IMR-90 (cell line): ENCODE data around the gene PLP1. TPM values are rescaled to one million over a fixed set of nuclear protein-coding genes. Genes with fewer than 3 reads are reported as not detected.

Source experiments
- ATAC-seq: fragments of 200-7000 bp; cut with Tn5 transposase; 2 replicates; pipeline ENCODE4 v1.9.1; 2020; ENCODE audit warnings: low read depth, mild to moderate bottlenecking, moderate library complexity
- BruUV-seq: library from RNA; stranded (reverse); fragments of 400-500 nt; replicated peaks from 2 replicates; lab custom pipeline; 2021; lab: Mats Ljungman, UMichigan
- CTCF ChIA-PET: fragments of 300-600 bp; formaldehyde crosslinking; extraction: SDS; loops from one replicate; lab custom pipeline; 2021; ENCODE audit warnings: antibody characterized with exemption; lab: Yijun Ruan, JAX
- POLR2A ChIA-PET: fragments of 300-600 bp; sonication (Branson Sonifier 250); formaldehyde crosslinking; loops from one replicate; lab custom pipeline; 2022; ENCODE audit warnings: antibody characterized with exemption; ENCODE audit not compliant: unreplicated experiment; lab: Charles Lee
- DNase-seq: peaks from one replicate; pipeline ENCODE4 v3.0.0; 2013
- H2AFZ ChIP-seq: replicated peaks from 2 replicates; pipeline ENCODE3; 2013; ENCODE audit warnings: low read length, mild to moderate bottlenecking; ENCODE audit not compliant: poor library complexity
- H2AK5ac ChIP-seq: 2 replicates; pipeline ENCODE4 v1.6.1; 2013; ENCODE audit warnings: low read depth, low read length, inconsistent platforms
- H2AK9ac ChIP-seq: replicated peaks from 2 replicates; pipeline ENCODE3; 2013; ENCODE audit warnings: mild to moderate bottlenecking, low read depth, low read length, moderate library complexity; ENCODE audit not compliant: poor library complexity
- H2BK120ac ChIP-seq: 2 replicates; pipeline ENCODE4 v1.6.1; 2013; ENCODE audit warnings: low read depth, low read length, inconsistent platforms
- H2BK15ac ChIP-seq: 3 replicates; pipeline ENCODE4 v1.6.1; 2013; ENCODE audit warnings: low read depth, low read length, inconsistent platforms
- H2BK20ac ChIP-seq: 2 replicates; pipeline ENCODE4 v1.6.1; 2013; ENCODE audit warnings: low read depth, mild to moderate bottlenecking, inconsistent platforms, low read length, moderate library complexity
- H2BK5ac ChIP-seq: 2 replicates; pipeline ENCODE4 v1.6.1; 2013; ENCODE audit warnings: mild to moderate bottlenecking, low read depth, low read length, inconsistent platforms; ENCODE audit not compliant: poor library complexity, severe bottlenecking
- H3K14ac ChIP-seq: replicated peaks from 2 replicates; pipeline ENCODE4 v1.6.1; 2013; ENCODE audit warnings: low read depth, low read length, inconsistent platforms
- H3K18ac ChIP-seq: 2 replicates; pipeline ENCODE4 v1.6.1; 2013; ENCODE audit warnings: low read depth, low read length, control low read depth
- H3K23ac ChIP-seq: 2 replicates; pipeline ENCODE4 v1.6.1; 2013; ENCODE audit warnings: low read depth, low read length, inconsistent platforms
- H3K27ac ChIP-seq: 2 replicates; pipeline ENCODE4 v1.5.1; 2013; ENCODE audit warnings: mild to moderate bottlenecking, control low read depth, low read length; ENCODE audit not compliant: insufficient read depth
- H3K27me3 ChIP-seq: 2 replicates; pipeline ENCODE4 v1.6.1; 2013; ENCODE audit warnings: low read length; ENCODE audit not compliant: control insufficient read depth, insufficient read depth
- H3K36me3 ChIP-seq: 2 replicates; pipeline ENCODE4 v1.6.1; 2013; ENCODE audit warnings: low read length, mixed read lengths; ENCODE audit not compliant: control insufficient read depth, insufficient read depth
- H3K4ac ChIP-seq: 2 replicates; pipeline ENCODE4 v1.6.1; 2013; ENCODE audit warnings: low read depth, low read length, inconsistent platforms
- H3K4me1 ChIP-seq: 2 replicates; pipeline ENCODE4 v1.6.1; 2013; ENCODE audit warnings: low read length, mixed read lengths; ENCODE audit not compliant: control insufficient read depth, insufficient read depth
- H3K4me2 ChIP-seq: 2 replicates; pipeline ENCODE4 v1.6.1; 2013; ENCODE audit warnings: low read depth, mild to moderate bottlenecking, control low read depth, low read length, moderate library complexity
- H3K4me3 ChIP-seq: 2 replicates; pipeline ENCODE4 v1.5.1; 2013; ENCODE audit warnings: low read depth, mild to moderate bottlenecking, control low read depth, low read length, moderate library complexity; ENCODE audit not compliant: insufficient read depth
- H3K56ac ChIP-seq: 2 replicates; pipeline ENCODE4 v1.6.1; 2013; ENCODE audit warnings: low read length, inconsistent platforms; ENCODE audit not compliant: insufficient read depth; ENCODE audit errors: extremely low read depth
- H3K79me1 ChIP-seq, 2 experiments: 2 replicates each; pipeline ENCODE4 v1.6.1; 2013; ENCODE audit warnings: low read length in 2 of 2, inconsistent platforms in 1 of 2, low read depth in 1 of 2
- H3K9ac ChIP-seq: 2 replicates; pipeline ENCODE4 v1.6.1; 2013; ENCODE audit warnings: low read depth, low read length, control low read depth
- H3K9me1 ChIP-seq: 2 replicates; pipeline ENCODE4 v1.6.1; 2013; ENCODE audit warnings: low read length, inconsistent platforms; ENCODE audit not compliant: insufficient read depth
- H3K9me3 ChIP-seq: 2 replicates; pipeline ENCODE4 v1.6.1; 2013; ENCODE audit warnings: low read length; ENCODE audit not compliant: control insufficient read depth, insufficient read depth
- H4K20me1 ChIP-seq: 2 replicates; pipeline ENCODE4 v1.6.1; 2013; ENCODE audit warnings: low read length, inconsistent platforms; ENCODE audit not compliant: insufficient read depth
- H4K5ac ChIP-seq: 2 replicates; pipeline ENCODE4 v1.6.1; 2013; ENCODE audit warnings: mild to moderate bottlenecking, low read depth, low read length, control low read depth
- H4K8ac ChIP-seq, 2 experiments: 2 replicates each; pipeline ENCODE4 v1.6.1; 2013; ENCODE audit warnings: low read depth in 2 of 2, low read length in 2 of 2, control low read depth in 1 of 2, inconsistent platforms in 1 of 2
- H4K91ac ChIP-seq: 2 replicates; pipeline ENCODE4 v1.6.1; 2013; ENCODE audit warnings: low read depth, low read length, inconsistent platforms; ENCODE audit not compliant: insufficient read depth
- NFE2L2 ChIP-seq: fragments of 150-350 bp; IDR thresholded peaks from 2 replicates; pipeline ENCODE4 v1.6.1; 2016; ENCODE audit warnings: low read depth, mild to moderate bottlenecking, low read length
- POLR2A ChIP-seq: IDR thresholded peaks from 2 replicates; pipeline ENCODE4 v1.6.1; 2012; ENCODE audit warnings: mild to moderate bottlenecking, low read depth, low read length
- WGBS, 2 experiments: methylation state at CpG; one replicate each; pipeline versions ENCODE4 v1.1.5 to v1.1.7; 2013; ENCODE audit warnings: missing lambda C conversion rate in 2 of 2; ENCODE audit not compliant: insufficient read length in 1 of 2; ENCODE audit errors: extremely low coverage in 2 of 2; 5-methylcytosine and 5-hydroxymethylcytosine counted together
- dilution Hi-C: fragments of 300-500 bp; cut with HindIII; formaldehyde crosslinking; loops from one replicate; pipeline ENCODE4 v1.14.3; 2018; ENCODE audit warnings: low sequenced_read_pairs; ENCODE audit not compliant: unreplicated experiment
- in situ Hi-C: fragments of 300-500 bp; cut with MboI; formaldehyde crosslinking; loops from 3 replicates; pipeline ENCODE4 v1.14.3; 2019; ENCODE audit warnings: low sequenced_read_pairs, inconsistent platforms, mixed read lengths
- intact Hi-C: fragments of 100-400 bp; cut with micrococcal nuclease; formaldehyde crosslinking; loops from 2 replicates; pipeline ENCODE4 v1.10.0; 2022
- polyA plus RNA-seq, 3 experiments: library from polyadenylated mRNA; depleted of rRNA; stranded (reverse); fragments of >200 nt; gene quantifications; 2 replicates each; pipeline ENCODE4 v1.2.3, GENCODE V29; 2012; ENCODE audit warnings: low replicate concordance in 1 of 3
- total RNA-seq: library from RNA; depleted of rRNA; stranded (reverse); fragments of >200 nt; gene quantifications from 2 replicates; pipeline ENCODE4 v1.2.3, GENCODE V29; 2012

The PLP1 gene
- total and polyA plus RNA-seq, 2 of the 4 experiments (the other 2 are of a cell fraction): 0.18 to 0.62 TPM

DNA sequence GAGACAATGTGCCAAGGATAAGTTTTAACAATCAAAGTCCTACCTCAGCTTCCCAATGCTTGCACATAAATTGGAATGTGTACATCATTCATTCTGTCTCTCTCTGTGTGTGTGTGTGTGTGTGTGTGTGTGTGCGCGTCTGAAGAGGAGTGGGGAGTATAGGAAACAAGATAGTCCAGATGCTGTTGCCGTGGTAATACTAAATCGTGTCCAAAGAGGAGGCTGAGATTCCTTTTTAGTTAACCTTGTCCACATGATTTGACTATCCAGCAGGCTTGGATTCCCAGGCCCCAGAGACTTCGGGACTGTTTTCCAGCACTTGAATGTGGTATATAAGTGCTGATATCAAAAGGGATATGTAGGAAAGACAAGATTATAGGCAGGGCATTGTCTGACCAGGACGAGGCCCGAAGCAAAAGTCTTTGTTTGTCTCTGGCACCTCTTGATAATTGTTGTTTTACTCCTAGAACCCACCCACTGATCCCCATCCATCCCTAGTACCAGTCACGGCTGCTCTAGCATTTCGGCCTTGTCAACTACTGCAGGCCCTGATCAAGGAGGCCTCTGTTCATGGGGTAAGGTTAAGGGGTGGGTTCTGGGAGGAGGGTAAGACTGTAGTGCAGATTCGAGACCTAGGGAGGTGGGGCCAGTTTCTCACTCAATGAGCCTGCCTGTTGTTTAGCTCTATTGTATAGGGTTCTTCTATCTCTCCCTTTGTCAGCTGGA lies 3.9 kb downstream of the PLP1 start:
- TF ChIP-seq POLR2A (no peak), NFE2L2 (no peak)
- Histone ChIP-seq H4K91ac (no peak overlapping the region), H3K56ac (no peak overlapping the region), H3K4me3 (no peak overlapping the region), H3K4me2 (no peak overlapping the region), H3K4ac (no peak overlapping the region), H3K36me3 (no peaks in the 10 kb centered on the region), H3K9ac (no peak overlapping the region), H3K79me1 (no peaks in the 10 kb centered on the region), H2AFZ (no peak overlapping the region), H3K14ac (no peak overlapping the region), H2BK20ac (no peak overlapping the region), H4K8ac (no peak overlapping the region), H2AK5ac (no peak overlapping the region), H2BK5ac (no peak overlapping the region), H3K23ac (no peak overlapping the region), H2BK15ac (no peak overlapping the region), H2AK9ac (no peak overlapping the region), H3K27ac (no peak overlapping the region), H3K9me3 (no peaks in the 10 kb centered on the region), H3K4me1 (no peaks in the 10 kb centered on the region), H3K18ac (no peak overlapping the region), H3K9me1 (no peaks in the 10 kb centered on the region), H3K27me3 (peaks cover 29% of the 10 kb centered on the region), H2BK120ac (no peak overlapping the region), H4K20me1 (no peaks in the 10 kb centered on the region), H4K5ac (no peak overlapping the region)
- no CpG with 5 or more reads among the region's 10 CpGs for WGBS, 2 experiments
- no TSS peak for BruUV-seq
- POLR2A ChIA-PET: no interaction called here
- DNase-seq: no peak
- dilution Hi-C loops: no loop called here
- intact Hi-C loops: no loop called here
- no peak for ATAC-seq
- CTCF ChIA-PET: no interaction called here
- in situ Hi-C loops: no loop called here
